Coronary artery (tissue), 2 donors: Measurements from ENCODE around the gene ATXN2L.

Source experiments
- DNase-seq: peaks from one replicate; pipeline ENCODE4 v3.0.0-alpha.2; 2017; ENCODE audit warnings: low spot score
- H3K27ac ChIP-seq, 2 donors: fragments of 200-600 bp; sonication (generic); one replicate each; pipeline ENCODE4 v1.5.1; 2016 to 2019
- H3K4me3 ChIP-seq: fragments of 200-600 bp; sonication (generic); 2 replicates; pipeline ENCODE4 v1.5.1; 2016; ENCODE audit warnings: mild to moderate bottlenecking, moderate library complexity
- CTCF ChIP-seq: fragments of 200-600 bp; sonication (generic); IDR thresholded peaks from one replicate; pipeline ENCODE4 v1.5.1; 2019; ENCODE audit warnings: antibody characterized with exemption

The ATXN2L gene

GRCh38 chr16:28834873-28835863 is 12.4 kb downstream of the ATXN2L start:
- no peak overlapping the region for H3K27ac ChIP-seq
- no peak for DNase-seq
- no peak overlapping the region for H3K4me3 ChIP-seq
- no peak for TF ChIP-seq CTCF

GRCh38 chr16:28835864-28836760 is 13.3 kb downstream of the ATXN2L start:
- no peak overlapping the region for H3K4me3 ChIP-seq
- TF ChIP-seq CTCF = no peak
- DNase-seq = no peak
- no peak overlapping the region for H3K27ac ChIP-seq

GRCh38 chr16:28836761-28837064 is 13.9 kb downstream of the ATXN2L start:
- Histone ChIP-seq H3K4me3 (no peak overlapping the region), H3K27ac (no peak overlapping the region)
- no peak for TF ChIP-seq CTCF
- DNase-seq = no peak

GRCh38 chr16:28837672-28838557 is 15.1 kb downstream of the ATXN2L start:
- DNase-seq = no peak
- Histone ChIP-seq H3K4me3 (no peak overlapping the region), H3K27ac (no peak overlapping the region)
- no peak for TF ChIP-seq CTCF

GRCh38 chr16:28838558-28838918 is 15.7 kb downstream of the ATXN2L start:
- TF ChIP-seq CTCF = no peak
- Histone ChIP-seq H3K4me3 (no peak overlapping the region), H3K27ac (no peak overlapping the region)
- no peak for DNase-seq

GRCh38 chr16:28839004-28839639 is 16.3 kb downstream of the ATXN2L start:
- no peak for DNase-seq
- no peak for TF ChIP-seq CTCF
- Histone ChIP-seq H3K4me3 (no peak overlapping the region), H3K27ac (no peak overlapping the region)
